Measurements from ENCODE around the gene DALRD3.

- TF ChIP-seq CTCF (IDR thresholded peaks at IDR 0.05; ENCODE audit: insufficient read depth, low read length) (no peak), REST (IDR thresholded peaks at IDR 0.05; ENCODE audit: insufficient replicate concordance, low read depth) (no peak), POLR2AphosphoS5 (IDR thresholded peaks at IDR 0.05; ENCODE audit: low read depth) (no peak), GABPA (IDR thresholded peaks at IDR 0.05; ENCODE audit: low read depth) (no peak), SPI1 (IDR thresholded peaks at IDR 0.05; ENCODE audit: borderline replicate concordance, low read depth) (no peak)
These were observed 38.9 kb upstream of the DALRD3 start for GRCh38 chr3:49057268-49057667.
